Natural killer cell treated with Interleukin-12 subunit alpha and Interleukin-12 subunit beta and Interleukin-15 and Interleukin-18, amount 100 ng/mL, for 72 hours (primary cell): ENCODE measurements around the gene SEC16B. TPM values are rescaled to one million over a fixed set of nuclear protein-coding genes. Genes with fewer than 3 reads are reported as not detected.

Source experiments
- ATAC-seq, 2 donors: fragments of 150-1000 bp; cut with Tn5 transposase in 1 of 2; sonication (Bioruptor Pico), chemical (Tn5 transposase) in 1 of 2; 2 replicates each; pipeline ENCODE4 v1.10.0; 2021
- DNase-seq: peaks from one replicate; pipeline ENCODE4 v3.0.0; 2022; ENCODE audit warnings: low spot score
- H3K27ac Mint-ChIP-seq, 2 donors: 1 replicate in 1 of 2; 2 replicates in 1 of 2; pipeline ENCODE4 v1.8.0; 2022; ENCODE audit warnings: mixed read lengths in 2 of 2, mild to moderate bottlenecking in 1 of 2, moderate library complexity in 1 of 2
- H3K27me3 Mint-ChIP-seq, 2 donors: 1 replicate in 1 of 2; 2 replicates in 1 of 2; pipeline ENCODE4 v1.8.0; 2022; ENCODE audit warnings: mixed read lengths in 2 of 2
- H3K36me3 Mint-ChIP-seq: one replicate; pipeline ENCODE4 v1.8.0; 2022; ENCODE audit warnings: mixed read lengths
- H3K4me1 Mint-ChIP-seq, 2 donors: 1 replicate in 1 of 2; 2 replicates in 1 of 2; pipeline ENCODE4 v1.8.0; 2022; ENCODE audit warnings: low read depth in 2 of 2, mixed read lengths in 2 of 2, mild to moderate bottlenecking in 1 of 2
- H3K4me3 Mint-ChIP-seq: one replicate; pipeline ENCODE4 v1.8.0; 2022; ENCODE audit warnings: mixed read lengths
- H3K9me3 Mint-ChIP-seq: 2 replicates; pipeline ENCODE4 v1.8.0; 2022; ENCODE audit warnings: mixed read lengths
- total RNA-seq, 2 donors: library from RNA; stranded (reverse); gene quantifications; one replicate each; pipeline ENCODE4 v1.2.3, GENCODE V29; 2022

Gene SEC16B
- total RNA-seq, 2 donors from 2014 or later = not detected

DNA sequence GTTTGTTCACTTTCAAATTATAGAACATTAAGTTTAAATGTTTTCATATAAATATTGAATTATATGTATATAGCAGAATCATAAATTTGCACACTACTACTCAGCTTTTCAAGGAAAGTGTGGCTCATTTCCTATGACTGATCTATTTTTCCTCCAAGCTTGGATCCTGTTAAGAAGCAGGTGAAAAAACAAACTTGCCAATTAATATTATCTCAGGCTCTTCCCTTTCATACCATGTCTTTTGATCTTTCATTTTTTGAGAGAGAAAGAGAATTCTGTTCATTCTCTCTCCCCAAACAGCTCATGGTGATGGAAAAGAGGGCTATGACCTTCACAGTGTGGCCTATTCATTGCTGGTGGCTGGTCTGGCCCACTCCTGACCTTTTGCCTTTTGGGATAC is 43.7 kb downstream of the SEC16B start:
- H3K27ac Mint-ChIP-seq = no peak overlapping the region
- H3K27me3 Mint-ChIP-seq = no peaks in the 10 kb centered on the region
- no peak for DNase-seq
- no peaks in the 10 kb centered on the region for H3K9me3 Mint-ChIP-seq
- no peaks in the 10 kb centered on the region for H3K4me1 Mint-ChIP-seq
- H3K36me3 Mint-ChIP-seq = no peaks in the 10 kb centered on the region
- ATAC-seq = no peak
- H3K4me3 Mint-ChIP-seq = no peak overlapping the region

DNA sequence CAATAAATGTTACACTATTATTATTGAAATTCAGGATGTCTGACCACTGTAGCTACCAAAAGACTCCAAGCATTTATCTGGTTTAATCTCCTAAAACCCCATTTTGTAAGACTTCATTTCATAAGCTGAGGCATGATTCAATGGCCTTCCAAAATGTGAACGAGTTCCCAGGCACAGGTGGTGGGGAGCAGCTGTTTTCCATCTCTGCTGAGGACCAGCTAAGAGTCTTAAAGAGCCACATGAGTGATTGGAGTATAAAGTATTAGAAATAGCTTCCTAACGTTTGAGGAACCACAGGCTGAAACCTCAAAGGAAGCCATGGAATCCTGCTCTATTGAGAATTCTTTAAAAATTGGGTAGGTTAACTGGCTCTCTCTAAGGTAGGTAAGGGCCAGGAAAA is 44.9 kb downstream of the SEC16B start:
- Mint-ChIP-seq H3K36me3 (no peaks in the 10 kb centered on the region), H3K9me3 (no peaks in the 10 kb centered on the region), H3K27me3 (no peaks in the 10 kb centered on the region), H3K4me3 (no peak overlapping the region), H3K4me1 (no peaks in the 10 kb centered on the region), H3K27ac (no peak overlapping the region)
- ATAC-seq (no peak), DNase-seq (no peak)

DNA sequence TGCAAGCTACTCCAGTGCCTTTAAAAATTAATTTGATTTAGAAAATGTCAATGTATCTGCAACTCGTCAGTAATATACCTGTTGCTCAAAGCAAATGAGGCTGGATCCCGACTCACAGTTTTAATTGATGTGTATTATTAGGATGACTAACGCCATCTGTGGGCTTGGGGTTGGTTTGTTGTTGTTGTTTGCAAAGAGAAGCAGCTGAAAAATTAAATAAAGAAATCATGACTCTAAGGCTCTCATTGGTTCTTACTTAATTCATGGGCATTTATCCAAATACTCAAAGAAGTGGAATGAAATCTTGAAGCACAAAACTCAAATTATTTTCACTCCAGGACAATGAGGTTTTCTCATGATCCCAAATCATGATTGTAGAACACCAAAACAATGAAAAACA is 46.4 kb downstream of the SEC16B start:
- H3K9me3 Mint-ChIP-seq = no peaks in the 10 kb centered on the region
- no peaks in the 10 kb centered on the region for H3K27me3 Mint-ChIP-seq
- H3K4me3 Mint-ChIP-seq = no peak overlapping the region
- ATAC-seq = no peak
- no peak for DNase-seq
- no peak overlapping the region for H3K27ac Mint-ChIP-seq
- no peaks in the 10 kb centered on the region for H3K36me3 Mint-ChIP-seq
- H3K4me1 Mint-ChIP-seq = no peaks in the 10 kb centered on the region

DNA sequence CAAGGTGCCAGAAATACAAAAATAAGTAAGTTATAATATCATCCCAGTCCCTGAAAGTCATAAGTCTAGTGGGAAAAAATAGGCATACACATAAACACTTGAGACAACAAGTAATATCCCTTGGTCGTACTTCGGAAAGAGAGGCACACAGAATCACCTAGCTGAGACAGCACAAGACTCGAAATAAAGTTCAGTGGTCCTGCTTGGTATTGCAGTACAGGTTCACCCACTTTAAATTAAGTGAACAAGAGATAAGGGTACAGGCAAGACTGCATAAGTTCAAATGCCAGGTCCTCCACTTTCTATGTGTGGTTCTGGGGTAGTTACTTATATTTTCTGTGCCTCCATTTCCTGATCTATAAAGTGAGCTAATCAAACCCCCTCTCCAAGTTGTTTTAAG is 47.6 kb downstream of the SEC16B start:
- ATAC-seq (no peak), DNase-seq (no peak)
- H3K36me3 Mint-ChIP-seq = no peaks in the 10 kb centered on the region
- no peak overlapping the region for H3K4me3 Mint-ChIP-seq
- H3K4me1 Mint-ChIP-seq = no peaks in the 10 kb centered on the region
- H3K27me3 Mint-ChIP-seq = no peaks in the 10 kb centered on the region
- no peaks in the 10 kb centered on the region for H3K9me3 Mint-ChIP-seq
- no peak overlapping the region for H3K27ac Mint-ChIP-seq

DNA sequence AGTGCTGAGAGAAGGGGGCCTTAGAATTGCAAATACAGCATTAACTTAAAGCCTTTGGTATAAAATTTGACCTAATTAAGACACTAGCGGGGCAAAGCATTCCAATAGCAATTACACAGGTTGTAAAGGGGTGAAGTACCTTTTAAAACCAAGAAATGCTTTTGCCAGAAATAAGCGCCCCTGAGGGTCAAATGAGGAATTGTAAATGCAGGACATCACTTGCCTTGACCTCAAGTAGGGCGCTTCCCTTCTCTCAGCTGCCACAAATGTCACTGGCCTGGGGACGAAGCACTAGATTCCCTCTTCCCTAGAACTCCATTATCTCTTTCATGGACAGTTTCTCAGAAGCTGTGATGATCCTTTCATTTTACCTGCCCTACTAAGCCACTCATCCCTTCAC is 48.3 kb downstream of the SEC16B start:
- DNase-seq (no peak), ATAC-seq (no peak)
- no peaks in the 10 kb centered on the region for H3K4me1 Mint-ChIP-seq
- H3K27ac Mint-ChIP-seq = no peak overlapping the region
- no peaks in the 10 kb centered on the region for H3K27me3 Mint-ChIP-seq
- no peaks in the 10 kb centered on the region for H3K9me3 Mint-ChIP-seq
- H3K36me3 Mint-ChIP-seq = no peaks in the 10 kb centered on the region
- no peak overlapping the region for H3K4me3 Mint-ChIP-seq

DNA sequence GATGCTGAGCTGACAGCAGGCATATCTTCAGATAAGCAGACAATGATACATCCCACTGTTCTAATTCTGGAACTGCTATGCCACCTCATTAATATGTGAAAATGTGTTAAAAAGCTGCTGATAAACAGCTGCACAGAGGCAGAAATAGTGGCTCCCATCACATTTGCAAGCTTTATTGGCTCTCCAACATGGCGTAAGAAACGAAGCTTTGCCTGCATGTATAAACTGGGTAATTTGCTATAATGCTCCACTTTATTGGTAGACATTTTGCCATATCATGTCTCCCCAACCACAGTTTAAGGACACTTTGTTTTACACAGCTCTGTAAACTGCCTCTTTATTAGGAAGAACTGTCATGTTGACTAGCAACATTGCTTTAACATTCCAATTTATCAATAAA is 49.8 kb downstream of the SEC16B start:
- H3K4me1 Mint-ChIP-seq = no peaks in the 10 kb centered on the region
- no peaks in the 10 kb centered on the region for H3K27me3 Mint-ChIP-seq
- DNase-seq (no peak), ATAC-seq (no peak)
- H3K9me3 Mint-ChIP-seq = no peaks in the 10 kb centered on the region
- H3K4me3 Mint-ChIP-seq = no peak overlapping the region
- no peaks in the 10 kb centered on the region for H3K36me3 Mint-ChIP-seq
- no peak overlapping the region for H3K27ac Mint-ChIP-seq

DNA sequence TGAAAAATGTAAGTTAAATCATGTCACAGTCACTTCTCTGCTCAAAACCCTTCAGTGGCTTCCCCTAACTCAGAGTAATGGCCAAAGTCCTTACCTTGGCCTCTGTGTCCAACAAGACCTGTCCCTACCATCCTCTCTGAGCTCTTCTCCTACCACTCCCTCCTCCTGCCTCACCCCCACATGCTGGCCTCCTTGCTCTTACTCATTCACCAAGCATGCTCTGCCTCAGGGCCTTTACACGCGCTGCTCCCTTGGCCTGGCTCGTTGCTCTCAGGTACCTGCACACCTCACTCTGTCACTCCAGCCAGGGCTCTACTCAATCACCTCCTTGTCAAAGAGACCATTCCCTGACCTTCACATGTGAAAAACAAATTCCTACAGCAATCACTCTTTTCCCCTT is 54.2 kb downstream of the SEC16B start:
- Mint-ChIP-seq H3K4me3 (no peak overlapping the region), H3K27ac (no peak overlapping the region), H3K36me3 (no peaks in the 10 kb centered on the region), H3K9me3 (peaks cover 2% of the 10 kb centered on the region), H3K27me3 (no peaks in the 10 kb centered on the region), H3K4me1 (no peaks in the 10 kb centered on the region)
- DNase-seq = no peak
- ATAC-seq = peak in 1 of 2 donors; percentile 6

DNA sequence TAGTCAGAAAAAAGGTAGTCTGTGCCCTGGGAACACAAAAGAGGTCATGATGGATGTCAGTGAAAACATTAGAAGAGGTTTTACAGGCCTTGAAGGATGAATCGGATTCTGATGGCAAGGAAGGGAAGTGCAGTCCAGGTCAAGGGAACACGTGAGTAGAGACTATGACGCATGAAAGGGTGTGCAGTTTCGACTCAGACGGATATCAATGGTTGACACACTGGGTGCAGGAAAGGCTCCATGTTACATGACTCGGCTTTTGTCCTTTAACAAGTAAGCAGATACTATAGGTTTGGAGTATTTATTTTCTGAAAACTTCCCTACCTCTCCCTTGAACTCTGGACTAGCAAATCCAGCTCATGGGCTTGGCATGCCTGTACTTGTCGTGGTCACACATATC is 55.3 kb downstream of the SEC16B start:
- H3K27ac Mint-ChIP-seq = no peak overlapping the region

DNA sequence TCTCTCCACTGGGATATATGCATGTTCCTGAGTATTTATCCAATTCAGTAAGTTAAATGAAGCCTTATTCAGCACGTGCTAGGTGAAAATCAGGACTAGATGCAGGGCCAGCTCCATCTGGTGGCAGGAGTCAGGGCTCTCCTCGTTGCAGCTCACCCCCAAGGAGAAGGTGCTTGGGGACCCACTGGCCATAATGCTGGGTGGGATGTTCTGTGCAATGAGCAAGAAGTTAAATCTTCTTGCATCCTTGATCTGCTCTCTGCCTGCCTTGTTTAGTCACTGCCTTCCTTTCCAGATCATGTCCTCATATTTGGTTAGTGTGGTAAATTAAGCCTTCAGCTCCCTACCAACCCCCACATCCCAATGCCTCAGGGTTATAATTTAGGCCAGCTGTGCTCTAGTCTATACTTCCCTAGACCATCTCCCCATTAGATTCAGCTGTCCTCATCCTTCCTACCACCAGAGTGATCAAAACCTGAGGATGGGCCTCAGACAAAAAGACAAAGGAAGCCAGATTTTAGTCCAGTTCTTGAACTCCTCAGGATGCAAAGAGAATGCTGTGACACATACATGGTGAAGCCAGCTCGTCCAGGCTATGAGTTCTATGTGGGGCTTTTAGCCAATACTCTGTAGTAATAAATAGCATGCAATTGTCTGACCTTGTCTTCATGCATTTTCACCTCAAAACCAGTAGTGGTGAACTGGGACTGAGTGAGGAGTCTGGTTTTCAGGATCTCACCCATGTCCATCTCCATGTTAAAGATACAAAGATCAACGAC is 55.9 kb downstream of the SEC16B start:
- no peak for ATAC-seq

More for the DNA sequence above, 55.3 kb downstream of the SEC16B start:
- Mint-ChIP-seq H3K4me1 (no peaks in the 10 kb centered on the region), H3K27me3 (no peaks in the 10 kb centered on the region), H3K36me3 (no peaks in the 10 kb centered on the region), H3K4me3 (no peak overlapping the region), H3K9me3 (peaks cover 6% of the 10 kb centered on the region)
- DNase-seq = no peak
- ATAC-seq = no peak

DNA sequence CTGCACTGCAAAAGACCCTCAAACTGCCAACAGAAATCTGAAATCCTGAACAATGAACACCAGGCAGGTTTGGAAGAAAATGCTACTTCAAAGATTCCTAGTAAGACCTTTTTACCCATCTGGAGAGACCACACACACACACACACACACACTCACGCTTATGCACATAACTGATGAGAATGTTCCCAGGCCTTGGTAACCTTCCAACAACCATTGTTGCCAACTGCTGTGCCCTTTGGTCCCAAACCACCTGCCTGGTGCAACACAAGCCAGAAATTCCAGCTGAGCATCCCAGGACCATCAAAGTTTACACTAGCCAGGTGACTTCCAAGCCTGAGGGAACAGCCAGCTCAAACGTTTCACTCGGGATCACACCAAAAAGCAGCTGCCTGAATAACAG is 56.9 kb downstream of the SEC16B start:
- no peak for ATAC-seq
- H3K4me3 Mint-ChIP-seq = no peak overlapping the region

More for the DNA sequence above, 55.9 kb downstream of the SEC16B start:
- H3K9me3 Mint-ChIP-seq = peaks cover 6% of the 10 kb centered on the region
- no peaks in the 10 kb centered on the region for H3K36me3 Mint-ChIP-seq
- no peaks in the 10 kb centered on the region for H3K27me3 Mint-ChIP-seq
- H3K4me3 Mint-ChIP-seq = no peak overlapping the region
- no peak overlapping the region for H3K27ac Mint-ChIP-seq
- no peaks in the 10 kb centered on the region for H3K4me1 Mint-ChIP-seq
- no peak for DNase-seq

DNA sequence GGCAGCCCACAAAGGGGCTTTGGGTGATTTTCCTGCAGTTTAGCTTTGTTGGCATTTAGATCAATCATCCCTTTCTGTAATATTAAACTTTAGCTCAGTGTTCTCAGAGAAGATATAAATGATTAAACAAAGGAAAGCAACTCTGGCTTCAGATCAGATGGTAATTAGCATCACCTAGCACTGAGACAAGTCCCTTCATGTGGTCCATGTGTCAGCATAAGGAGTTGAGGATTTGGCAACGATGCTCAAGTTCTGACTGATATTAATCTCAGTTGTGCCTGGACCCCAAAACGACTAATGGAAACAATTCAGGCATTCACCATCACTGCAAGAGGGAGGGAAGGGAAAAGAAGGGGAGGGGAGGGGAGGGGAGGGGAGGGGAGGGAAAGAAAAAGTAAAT is 60.4 kb downstream of the SEC16B start:
- no peaks in the 10 kb centered on the region for H3K4me1 Mint-ChIP-seq
- no peaks in the 10 kb centered on the region for H3K27me3 Mint-ChIP-seq
- no peaks in the 10 kb centered on the region for H3K36me3 Mint-ChIP-seq
- H3K4me3 Mint-ChIP-seq = no peak overlapping the region
- DNase-seq (no peak), ATAC-seq (no peak)
- peaks cover 6% of the 10 kb centered on the region for H3K9me3 Mint-ChIP-seq
- no peak overlapping the region for H3K27ac Mint-ChIP-seq

More for the DNA sequence above, 56.9 kb downstream of the SEC16B start:
- H3K9me3 Mint-ChIP-seq = peaks cover 6% of the 10 kb centered on the region
- no peak for DNase-seq
- no peak overlapping the region for H3K27ac Mint-ChIP-seq
- H3K36me3 Mint-ChIP-seq = no peaks in the 10 kb centered on the region
- H3K4me1 Mint-ChIP-seq = no peaks in the 10 kb centered on the region
- H3K27me3 Mint-ChIP-seq = no peaks in the 10 kb centered on the region

DNA sequence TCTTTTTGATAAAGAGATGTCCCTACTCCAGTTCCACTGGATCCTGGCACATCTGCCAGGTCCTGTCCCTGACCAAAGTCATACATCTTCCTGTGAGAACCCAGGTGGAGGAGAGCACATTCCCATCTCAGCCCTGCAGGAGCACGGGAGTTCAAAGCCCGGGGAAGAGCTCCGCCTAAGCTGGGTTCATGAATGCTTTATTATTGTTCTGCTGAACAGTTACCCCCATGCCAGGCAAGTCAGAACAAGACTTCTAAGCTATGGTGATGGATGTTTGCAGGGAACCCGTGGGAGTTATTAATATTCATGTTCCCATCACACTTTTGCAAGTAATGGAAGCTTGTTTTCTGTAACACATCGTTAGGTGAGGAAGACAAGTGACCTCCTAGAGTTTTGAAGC is 62.9 kb downstream of the SEC16B start:
- Mint-ChIP-seq H3K36me3 (no peaks in the 10 kb centered on the region), H3K4me1 (no peaks in the 10 kb centered on the region), H3K27ac (no peak overlapping the region), H3K27me3 (no peaks in the 10 kb centered on the region), H3K9me3 (peaks cover 4% of the 10 kb centered on the region), H3K4me3 (no peak overlapping the region)
- ATAC-seq = no peak
- DNase-seq = no peak

DNA sequence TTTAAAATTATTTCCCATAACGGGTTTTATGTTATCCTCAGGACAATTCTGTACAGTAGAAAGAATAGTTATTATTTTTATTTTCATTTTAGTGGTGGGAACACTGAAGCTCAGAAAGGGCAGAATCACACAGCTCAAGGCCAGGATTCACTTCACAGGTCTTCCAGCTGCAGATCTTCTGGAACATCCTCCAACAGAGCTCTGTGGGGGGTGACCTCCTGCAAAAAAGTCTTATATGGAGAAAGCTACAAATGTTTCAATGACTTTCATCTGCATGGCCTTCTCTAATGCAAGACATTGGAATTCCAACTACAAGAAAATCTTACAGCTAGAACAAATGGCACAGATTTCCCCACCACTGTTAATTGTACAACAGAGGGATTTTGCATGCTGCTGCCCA is 64.2 kb downstream of the SEC16B start:
- ATAC-seq (no peak), DNase-seq (no peak)
- H3K36me3 Mint-ChIP-seq = no peaks in the 10 kb centered on the region
- no peak overlapping the region for H3K27ac Mint-ChIP-seq
- H3K4me3 Mint-ChIP-seq = no peak overlapping the region
- H3K27me3 Mint-ChIP-seq = no peaks in the 10 kb centered on the region
- no peaks in the 10 kb centered on the region for H3K4me1 Mint-ChIP-seq
- peaks cover 7% of the 10 kb centered on the region for H3K9me3 Mint-ChIP-seq

DNA sequence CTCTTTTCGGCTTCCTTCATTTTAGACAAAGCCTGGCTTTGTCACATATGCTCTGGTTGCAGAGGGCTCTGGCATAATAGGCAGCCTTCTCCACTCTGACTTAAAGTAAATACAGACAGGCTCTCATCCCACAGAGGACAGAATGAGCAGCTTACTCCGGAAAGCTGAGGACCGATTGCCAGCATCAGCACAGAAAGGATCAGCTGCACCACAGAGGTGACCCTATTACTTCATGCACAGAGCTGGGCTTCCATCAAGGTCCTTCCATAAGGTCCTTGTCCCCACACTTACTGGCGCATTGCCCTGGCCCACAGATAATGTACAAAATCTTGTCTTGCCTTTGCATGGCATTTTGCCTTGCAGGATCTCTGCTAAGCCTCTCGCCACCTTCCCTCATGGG is 67.6 kb downstream of the SEC16B start:
- Mint-ChIP-seq H3K27ac (no peak overlapping the region), H3K9me3 (peaks cover 10% of the 10 kb centered on the region), H3K36me3 (no peaks in the 10 kb centered on the region), H3K4me1 (no peaks in the 10 kb centered on the region), H3K27me3 (no peaks in the 10 kb centered on the region), H3K4me3 (no peak overlapping the region)
- DNase-seq = no peak
- ATAC-seq = no peak
